Parathyroid adenoma (tissue), 2 donors: ENCODE measurements around the gene DMD.
"Not testable (repeated sequence)": the region's sequence is repeated elsewhere in the genome, so short reads cannot be mapped to it uniquely, and the experiment has no call there.

Experiments used
- H2AFZ ChIP-seq: fragments of 300-600 bp; sonication (generic); one replicate; pipeline ENCODE4 v1.7.0; 2017; ENCODE audit warnings: antibody characterized with exemption, mild to moderate bottlenecking
- H3K27ac ChIP-seq: fragments of 300-600 bp; sonication (generic); one replicate; pipeline ENCODE4 v1.7.0; 2017
- H3K27me3 ChIP-seq: fragments of 300-600 bp; sonication (generic); one replicate; pipeline ENCODE4 v1.7.0; 2017; ENCODE audit warnings: low read length; ENCODE audit not compliant: control insufficient read depth, insufficient read depth
- H3K36me3 ChIP-seq: fragments of 300-600 bp; sonication (generic); one replicate; pipeline ENCODE4 v1.7.0; 2017; ENCODE audit warnings: low read length; ENCODE audit not compliant: control insufficient read depth, insufficient read depth
- H3K4me1 ChIP-seq: fragments of 300-600 bp; sonication (generic); one replicate; pipeline ENCODE4 v1.7.0; 2017; ENCODE audit warnings: control low read depth
- H3K4me2 ChIP-seq: fragments of 300-600 bp; sonication (generic); one replicate; pipeline ENCODE4 v1.7.0; 2017; ENCODE audit warnings: low read length
- H3K4me3 ChIP-seq: fragments of 300-600 bp; sonication (generic); one replicate; pipeline ENCODE4 v1.7.0; 2017; ENCODE audit warnings: low read depth, low read length
- H3K79me2 ChIP-seq: fragments of 300-600 bp; sonication (generic); one replicate; pipeline ENCODE4 v1.7.0; 2017; ENCODE audit warnings: control low read depth
- H3K9ac ChIP-seq: fragments of 300-600 bp; sonication (generic); one replicate; pipeline ENCODE4 v1.7.0; 2017; ENCODE audit warnings: mild to moderate bottlenecking
- H3K9me3 ChIP-seq: fragments of 300-600 bp; sonication (generic); one replicate; pipeline ENCODE4 v1.7.0; 2017; ENCODE audit warnings: low read length; ENCODE audit not compliant: control insufficient read depth
- TF ChIP-seq, protein P1 (sequence below): fragments of 300-600 bp; sonication (generic); IDR thresholded peaks from one replicate; pipeline ENCODE4 v1.7.0; 2017; ENCODE audit warnings: antibody characterized with exemption, mild to moderate bottlenecking
- donor health status: primary hyperparathyroidism.

DMD gene

DNA sequence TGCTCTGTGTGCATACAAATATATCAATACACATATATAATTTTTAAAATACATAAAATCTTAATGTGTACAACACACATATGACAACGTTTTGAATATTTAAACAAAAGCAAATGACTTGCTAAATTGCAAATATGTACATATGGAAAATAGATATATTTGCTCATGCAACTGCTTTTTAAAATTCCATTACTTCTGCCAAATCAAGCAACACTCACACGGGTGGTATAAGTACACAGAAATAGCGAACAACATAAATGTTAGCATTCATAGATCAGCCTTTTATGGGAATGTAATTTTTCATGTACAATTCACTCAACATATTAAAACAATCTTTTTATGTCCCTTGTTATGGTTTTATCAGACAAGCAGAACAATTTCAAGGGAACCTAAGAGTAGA is 116.3 kb downstream of the DMD start:
- no peaks in the 10 kb centered on the region for H3K9me3 ChIP-seq
- no peak overlapping the region for H3K4me2 ChIP-seq
- no peaks in the 10 kb centered on the region for H3K27me3 ChIP-seq
- H3K36me3 ChIP-seq, result no peaks in the 10 kb centered on the region
- no peaks in the 10 kb centered on the region for H3K79me2 ChIP-seq
- no peaks in the 10 kb centered on the region for H3K4me1 ChIP-seq
- no peak overlapping the region for H3K4me3 ChIP-seq
- no peak overlapping the region for H3K27ac ChIP-seq
- H2AFZ ChIP-seq, result no peak overlapping the region
- no peak overlapping the region for H3K9ac ChIP-seq
- TF ChIP-seq, protein P1, sequence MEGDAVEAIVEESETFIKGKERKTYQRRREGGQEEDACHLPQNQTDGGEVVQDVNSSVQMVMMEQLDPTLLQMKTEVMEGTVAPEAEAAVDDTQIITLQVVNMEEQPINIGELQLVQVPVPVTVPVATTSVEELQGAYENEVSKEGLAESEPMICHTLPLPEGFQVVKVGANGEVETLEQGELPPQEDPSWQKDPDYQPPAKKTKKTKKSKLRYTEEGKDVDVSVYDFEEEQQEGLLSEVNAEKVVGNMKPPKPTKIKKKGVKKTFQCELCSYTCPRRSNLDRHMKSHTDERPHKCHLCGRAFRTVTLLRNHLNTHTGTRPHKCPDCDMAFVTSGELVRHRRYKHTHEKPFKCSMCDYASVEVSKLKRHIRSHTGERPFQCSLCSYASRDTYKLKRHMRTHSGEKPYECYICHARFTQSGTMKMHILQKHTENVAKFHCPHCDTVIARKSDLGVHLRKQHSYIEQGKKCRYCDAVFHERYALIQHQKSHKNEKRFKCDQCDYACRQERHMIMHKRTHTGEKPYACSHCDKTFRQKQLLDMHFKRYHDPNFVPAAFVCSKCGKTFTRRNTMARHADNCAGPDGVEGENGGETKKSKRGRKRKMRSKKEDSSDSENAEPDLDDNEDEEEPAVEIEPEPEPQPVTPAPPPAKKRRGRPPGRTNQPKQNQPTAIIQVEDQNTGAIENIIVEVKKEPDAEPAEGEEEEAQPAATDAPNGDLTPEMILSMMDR, result no peak

DNA sequence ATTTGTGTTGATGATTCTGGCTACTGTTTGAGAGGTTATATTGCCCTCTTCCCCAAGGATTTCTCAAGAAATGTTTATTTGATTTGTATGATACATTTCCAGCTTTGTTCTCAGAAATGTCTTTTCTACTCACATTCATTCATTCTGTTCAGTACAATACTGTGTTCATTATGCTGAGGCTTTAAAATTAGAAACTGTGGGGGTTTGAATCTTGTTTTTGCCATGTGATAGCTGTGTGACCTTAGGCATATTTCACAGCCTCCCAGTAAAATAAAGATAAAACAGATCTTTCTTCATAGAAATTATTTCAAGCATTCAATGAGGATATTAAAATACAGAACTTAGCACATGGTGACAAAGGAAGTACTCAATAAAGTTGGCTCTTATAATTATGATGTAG is 123.9 kb downstream of the DMD start:
- H3K4me1 ChIP-seq, result peaks cover 9% of the 10 kb centered on the region
- H3K27ac ChIP-seq, result no peak overlapping the region
- H2AFZ ChIP-seq, result no peak overlapping the region
- no peaks in the 10 kb centered on the region for H3K27me3 ChIP-seq
- H3K9ac ChIP-seq, result no peak overlapping the region
- TF ChIP-seq, protein P1, result no peak
- H3K9me3 ChIP-seq, result no peaks in the 10 kb centered on the region
- H3K36me3 ChIP-seq, result no peaks in the 10 kb centered on the region
- no peak overlapping the region for H3K4me2 ChIP-seq
- no peaks in the 10 kb centered on the region for H3K79me2 ChIP-seq
- H3K4me3 ChIP-seq, result no peak overlapping the region

DNA sequence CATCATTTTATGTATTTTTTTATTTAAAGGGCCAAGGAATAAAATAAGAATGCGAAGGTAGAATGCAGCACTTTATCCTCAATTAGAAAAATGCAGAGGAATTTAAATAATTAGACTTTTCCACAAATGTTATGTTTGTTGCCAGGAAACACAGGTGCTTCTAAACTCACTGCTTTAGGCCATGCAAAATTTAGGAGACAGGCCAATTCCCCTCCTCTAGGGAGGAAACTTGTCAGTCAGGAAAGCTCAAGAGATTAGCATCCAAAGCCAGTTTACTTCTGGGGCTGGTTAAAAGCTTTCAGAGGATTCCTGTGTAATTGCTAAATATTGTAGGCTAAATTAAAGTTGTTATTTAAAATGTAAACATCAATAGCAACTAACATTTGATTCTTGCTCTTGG is 124.5 kb downstream of the DMD start:
- no peaks in the 10 kb centered on the region for H3K79me2 ChIP-seq
- H2AFZ ChIP-seq, result no peak overlapping the region
- no peak overlapping the region for H3K9ac ChIP-seq
- H3K36me3 ChIP-seq, result no peaks in the 10 kb centered on the region
- no peaks in the 10 kb centered on the region for H3K27me3 ChIP-seq
- no peak overlapping the region for H3K27ac ChIP-seq
- TF ChIP-seq, protein P1, result no peak
- no peak overlapping the region for H3K4me3 ChIP-seq
- no peak overlapping the region for H3K4me2 ChIP-seq
- peaks cover 9% of the 10 kb centered on the region for H3K4me1 ChIP-seq
- no peaks in the 10 kb centered on the region for H3K9me3 ChIP-seq

DNA sequence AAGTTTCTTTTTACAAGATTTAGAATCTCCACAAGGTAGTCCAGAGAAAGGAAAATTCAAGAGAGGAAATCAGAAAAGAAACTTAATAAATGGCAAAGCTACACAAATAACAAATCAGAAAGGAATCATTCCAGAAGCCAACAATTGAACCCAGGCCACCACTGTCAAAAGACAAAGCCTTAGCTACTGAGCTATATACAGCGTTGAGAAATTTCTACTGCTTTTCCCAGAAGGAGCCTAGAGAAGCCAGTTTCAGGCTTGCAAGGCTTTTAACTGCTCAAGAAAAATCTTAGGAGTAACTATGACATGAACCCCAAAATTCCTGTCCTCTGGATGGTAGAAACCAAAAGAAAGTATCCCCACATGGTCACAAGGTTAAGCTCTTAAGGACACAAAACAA is 129.0 kb downstream of the DMD start:
- Histone ChIP-seq H3K4me2 (no peak overlapping the region), H3K4me1 (peaks cover 9% of the 10 kb centered on the region), H3K9ac (no peak overlapping the region), H3K79me2 (no peaks in the 10 kb centered on the region), H3K9me3 (no peaks in the 10 kb centered on the region), H3K4me3 (no peak overlapping the region), H3K27ac (no peak overlapping the region), H3K36me3 (no peaks in the 10 kb centered on the region), H3K27me3 (no peaks in the 10 kb centered on the region), H2AFZ (no peak overlapping the region)
- TF ChIP-seq, protein P1, result no peak

DNA sequence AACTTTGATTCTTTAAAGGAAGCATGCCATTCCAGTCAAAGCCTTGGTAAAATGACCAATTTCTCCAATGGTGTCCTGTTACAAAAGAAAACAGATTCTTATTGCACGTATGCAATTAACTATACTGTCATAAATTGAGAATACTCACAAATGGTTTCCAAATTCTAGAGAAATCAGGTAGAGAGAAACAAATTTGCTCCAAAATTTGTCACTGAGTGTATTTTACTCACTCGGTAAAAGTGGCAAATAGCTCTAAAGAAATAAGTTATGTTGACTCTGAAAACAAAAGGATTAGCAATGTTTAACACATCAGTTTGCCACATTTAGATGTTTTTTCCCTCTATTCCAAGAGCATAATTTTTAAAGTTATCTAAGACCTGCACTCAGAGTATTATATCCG is 133.1 kb downstream of the DMD start:
- H3K79me2 ChIP-seq, result no peaks in the 10 kb centered on the region
- H3K9ac ChIP-seq, result no peak overlapping the region
- H3K36me3 ChIP-seq, result no peaks in the 10 kb centered on the region
- no peaks in the 10 kb centered on the region for H3K4me1 ChIP-seq
- no peak overlapping the region for H3K4me2 ChIP-seq
- H3K9me3 ChIP-seq, result no peaks in the 10 kb centered on the region
- H3K27ac ChIP-seq, result no peak overlapping the region
- no peaks in the 10 kb centered on the region for H3K27me3 ChIP-seq
- no peak overlapping the region for H3K4me3 ChIP-seq
- TF ChIP-seq, protein P1, result no peak
- H2AFZ ChIP-seq, result no peak overlapping the region

DNA sequence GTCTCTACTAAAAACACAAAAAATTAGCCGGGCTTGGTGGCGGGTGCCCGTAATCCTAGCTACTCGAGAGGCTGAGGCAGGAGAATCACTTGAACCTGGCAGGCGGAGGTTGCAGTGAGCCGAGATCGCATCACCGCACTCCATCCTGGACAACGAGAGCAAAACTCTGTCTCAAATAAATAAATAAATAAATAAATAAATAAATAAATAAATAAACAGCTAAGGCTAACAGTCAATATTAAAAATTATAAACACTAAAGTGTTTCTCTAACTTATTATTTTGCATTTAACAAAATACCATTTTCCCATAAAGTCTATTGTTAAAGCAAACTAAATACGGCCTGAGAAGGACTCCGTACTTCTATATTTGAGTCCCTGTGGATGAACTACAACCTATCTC is 137.7 kb downstream of the DMD start:
- not testable (repeated sequence) for H3K27me3 ChIP-seq, H3K36me3 ChIP-seq, H3K4me3 ChIP-seq

More for the DNA sequence above, 137.7 kb downstream of the DMD start:
- H3K9ac ChIP-seq, H3K9me3 ChIP-seq, H3K4me2 ChIP-seq, H3K27ac ChIP-seq, H3K79me2 ChIP-seq, H3K4me1 ChIP-seq, H2AFZ ChIP-seq: not testable (repeated sequence)
